Measurements from ENCODE around the gene BGN. TPM values are rescaled to one million over a fixed set of nuclear protein-coding genes. Genes with fewer than 3 reads are reported as not detected.
A peak's percentile ranks its signal among the peaks of the same experiment; 100 is the strongest.

BGN gene
- total and polyA plus RNA-seq, 2 experiments from 2014 or later = 0.87 to 1.8 TPM

DNA sequence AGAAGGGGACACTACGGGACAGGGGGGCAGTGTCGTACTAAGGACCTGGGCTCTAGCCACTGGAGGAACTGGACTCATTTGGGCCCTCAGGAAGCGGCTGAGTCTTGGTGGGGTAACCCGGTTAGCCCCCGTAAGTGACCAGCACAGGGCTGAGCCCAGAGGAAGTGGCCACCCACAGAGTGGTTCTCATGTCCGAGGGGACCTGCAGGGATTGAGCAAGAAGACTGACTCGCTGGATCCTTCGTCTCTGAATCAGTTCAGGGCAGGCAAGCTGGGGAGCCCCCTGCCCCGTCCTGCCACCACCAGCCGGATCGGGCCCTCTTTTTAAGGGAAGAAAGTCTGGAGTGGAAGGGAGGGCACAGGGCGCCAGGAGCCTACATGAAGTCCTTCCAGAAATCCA is 719 bp upstream of the BGN start (continued):
- TF ChIP-seq, protein P1, sequence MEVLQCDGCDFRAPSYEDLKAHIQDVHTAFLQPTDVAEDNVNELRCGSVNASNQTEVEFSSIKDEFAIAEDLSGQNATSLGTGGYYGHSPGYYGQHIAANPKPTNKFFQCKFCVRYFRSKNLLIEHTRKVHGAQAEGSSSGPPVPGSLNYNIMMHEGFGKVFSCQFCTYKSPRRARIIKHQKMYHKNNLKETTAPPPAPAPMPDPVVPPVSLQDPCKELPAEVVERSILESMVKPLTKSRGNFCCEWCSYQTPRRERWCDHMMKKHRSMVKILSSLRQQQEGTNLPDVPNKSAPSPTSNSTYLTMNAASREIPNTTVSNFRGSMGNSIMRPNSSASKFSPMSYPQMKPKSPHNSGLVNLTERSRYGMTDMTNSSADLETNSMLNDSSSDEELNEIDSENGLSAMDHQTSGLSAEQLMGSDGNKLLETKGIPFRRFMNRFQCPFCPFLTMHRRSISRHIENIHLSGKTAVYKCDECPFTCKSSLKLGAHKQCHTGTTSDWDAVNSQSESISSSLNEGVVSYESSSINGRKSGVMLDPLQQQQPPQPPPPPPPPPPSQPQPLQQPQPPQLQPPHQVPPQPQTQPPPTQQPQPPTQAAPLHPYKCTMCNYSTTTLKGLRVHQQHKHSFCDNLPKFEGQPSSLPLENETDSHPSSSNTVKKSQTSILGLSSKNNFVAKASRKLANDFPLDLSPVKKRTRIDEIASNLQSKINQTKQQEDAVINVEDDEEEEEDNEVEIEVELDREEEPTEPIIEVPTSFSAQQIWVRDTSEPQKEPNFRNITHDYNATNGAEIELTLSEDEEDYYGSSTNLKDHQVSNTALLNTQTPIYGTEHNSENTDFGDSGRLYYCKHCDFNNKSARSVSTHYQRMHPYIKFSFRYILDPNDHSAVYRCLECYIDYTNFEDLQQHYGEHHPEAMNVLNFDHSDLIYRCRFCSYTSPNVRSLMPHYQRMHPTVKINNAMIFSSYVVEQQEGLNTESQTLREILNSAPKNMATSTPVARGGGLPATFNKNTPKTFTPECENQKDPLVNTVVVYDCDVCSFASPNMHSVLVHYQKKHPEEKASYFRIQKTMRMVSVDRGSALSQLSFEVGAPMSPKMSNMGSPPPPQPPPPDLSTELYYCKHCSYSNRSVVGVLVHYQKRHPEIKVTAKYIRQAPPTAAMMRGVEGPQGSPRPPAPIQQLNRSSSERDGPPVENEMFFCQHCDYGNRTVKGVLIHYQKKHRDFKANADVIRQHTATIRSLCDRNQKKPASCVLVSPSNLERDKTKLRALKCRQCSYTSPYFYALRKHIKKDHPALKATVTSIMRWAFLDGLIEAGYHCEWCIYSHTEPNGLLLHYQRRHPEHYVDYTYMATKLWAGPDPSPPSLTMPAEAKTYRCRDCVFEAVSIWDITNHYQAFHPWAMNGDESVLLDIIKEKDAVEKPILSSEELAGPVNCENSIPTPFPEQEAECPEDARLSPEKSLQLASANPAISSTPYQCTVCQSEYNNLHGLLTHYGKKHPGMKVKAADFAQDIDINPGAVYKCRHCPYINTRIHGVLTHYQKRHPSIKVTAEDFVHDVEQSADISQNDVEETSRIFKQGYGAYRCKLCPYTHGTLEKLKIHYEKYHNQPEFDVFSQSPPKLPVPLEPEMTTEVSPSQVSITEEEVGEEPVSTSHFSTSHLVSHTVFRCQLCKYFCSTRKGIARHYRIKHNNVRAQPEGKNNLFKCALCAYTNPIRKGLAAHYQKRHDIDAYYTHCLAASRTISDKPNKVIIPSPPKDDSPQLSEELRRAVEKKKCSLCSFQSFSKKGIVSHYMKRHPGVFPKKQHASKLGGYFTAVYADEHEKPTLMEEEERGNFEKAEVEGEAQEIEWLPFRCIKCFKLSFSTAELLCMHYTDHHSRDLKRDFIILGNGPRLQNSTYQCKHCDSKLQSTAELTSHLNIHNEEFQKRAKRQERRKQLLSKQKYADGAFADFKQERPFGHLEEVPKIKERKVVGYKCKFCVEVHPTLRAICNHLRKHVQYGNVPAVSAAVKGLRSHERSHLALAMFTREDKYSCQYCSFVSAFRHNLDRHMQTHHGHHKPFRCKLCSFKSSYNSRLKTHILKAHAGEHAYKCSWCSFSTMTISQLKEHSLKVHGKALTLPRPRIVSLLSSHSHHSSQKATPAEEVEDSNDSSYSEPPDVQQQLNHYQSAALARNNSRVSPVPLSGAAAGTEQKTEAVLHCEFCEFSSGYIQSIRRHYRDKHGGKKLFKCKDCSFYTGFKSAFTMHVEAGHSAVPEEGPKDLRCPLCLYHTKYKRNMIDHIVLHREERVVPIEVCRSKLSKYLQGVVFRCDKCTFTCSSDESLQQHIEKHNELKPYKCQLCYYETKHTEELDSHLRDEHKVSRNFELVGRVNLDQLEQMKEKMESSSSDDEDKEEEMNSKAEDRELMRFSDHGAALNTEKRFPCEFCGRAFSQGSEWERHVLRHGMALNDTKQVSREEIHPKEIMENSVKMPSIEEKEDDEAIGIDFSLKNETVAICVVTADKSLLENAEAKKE (CRISPR knock-in tag; IDR thresholded peaks at IDR 0.05) = no peak
- TF ChIP-seq STAT1 (IDR thresholded peaks at IDR 0.05; ENCODE audit: unreplicated experiment) = no peak
- TF ChIP-seq EZH2 (IDR thresholded peaks at IDR 0.05; ENCODE audit: low read depth, unreplicated experiment) = no peak
- TF ChIP-seq, protein P2, sequence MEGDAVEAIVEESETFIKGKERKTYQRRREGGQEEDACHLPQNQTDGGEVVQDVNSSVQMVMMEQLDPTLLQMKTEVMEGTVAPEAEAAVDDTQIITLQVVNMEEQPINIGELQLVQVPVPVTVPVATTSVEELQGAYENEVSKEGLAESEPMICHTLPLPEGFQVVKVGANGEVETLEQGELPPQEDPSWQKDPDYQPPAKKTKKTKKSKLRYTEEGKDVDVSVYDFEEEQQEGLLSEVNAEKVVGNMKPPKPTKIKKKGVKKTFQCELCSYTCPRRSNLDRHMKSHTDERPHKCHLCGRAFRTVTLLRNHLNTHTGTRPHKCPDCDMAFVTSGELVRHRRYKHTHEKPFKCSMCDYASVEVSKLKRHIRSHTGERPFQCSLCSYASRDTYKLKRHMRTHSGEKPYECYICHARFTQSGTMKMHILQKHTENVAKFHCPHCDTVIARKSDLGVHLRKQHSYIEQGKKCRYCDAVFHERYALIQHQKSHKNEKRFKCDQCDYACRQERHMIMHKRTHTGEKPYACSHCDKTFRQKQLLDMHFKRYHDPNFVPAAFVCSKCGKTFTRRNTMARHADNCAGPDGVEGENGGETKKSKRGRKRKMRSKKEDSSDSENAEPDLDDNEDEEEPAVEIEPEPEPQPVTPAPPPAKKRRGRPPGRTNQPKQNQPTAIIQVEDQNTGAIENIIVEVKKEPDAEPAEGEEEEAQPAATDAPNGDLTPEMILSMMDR (conservative IDR thresholded peaks at IDR 0.05; ENCODE audit: low read depth in 2 of 2) = no peak
- no peak for TF ChIP-seq EZH2phosphoT487 (IDR thresholded peaks at IDR 0.05; ENCODE audit: unreplicated experiment)
- no peak for TF ChIP-seq NANOG (IDR thresholded peaks at IDR 0.05; ENCODE audit: borderline replicate concordance)
- TF ChIP-seq JUNB (IDR thresholded peaks at IDR 0.05; ENCODE audit: unreplicated experiment) = no peak

DNA sequence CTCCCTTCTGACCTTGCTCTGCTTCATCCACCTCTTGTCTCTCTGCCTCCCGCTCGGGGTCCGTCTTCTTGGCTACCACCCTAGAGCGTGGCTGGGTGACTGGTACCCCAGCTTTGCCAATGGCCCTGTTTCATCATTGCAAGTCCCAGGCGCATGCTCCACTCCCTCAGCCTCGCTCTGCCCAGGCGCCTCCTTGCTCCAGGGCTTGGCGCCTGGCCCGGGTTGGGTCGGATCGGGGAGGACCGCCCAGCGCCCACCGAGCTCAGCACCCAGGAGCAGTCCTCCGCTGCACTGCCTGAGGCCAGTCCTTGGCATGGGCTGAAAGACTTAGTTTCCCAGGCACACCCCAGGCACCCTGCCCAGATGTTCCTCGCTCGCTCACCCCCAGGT is 577 bp downstream of the BGN start:
- Histone ChIP-seq H4K20me1 (replicated peaks; ENCODE audit: insufficient read depth) (no peaks in the 10 kb centered on the region), H3K4me3 (0 out of 2 replicates have a peak overlapping the region, but pooled peaks have one; percentile 38), H3K4me2 (peak overlapping the region; percentile 66; the same call in 1 of the 2 replicates), H3K79me2 (replicated peaks; ENCODE audit: insufficient read depth) (no peaks in the 10 kb centered on the region), H3K36me3 (ENCODE audit: insufficient read depth) (no peaks in the 10 kb centered on the region), H3K4me1 (ENCODE audit: insufficient read depth) (no peaks in the 10 kb centered on the region), H3K27ac (ENCODE audit: low read depth) (no peak overlapping the region), H2AFZ (no peak overlapping the region), H3F3A (replicated peaks; ENCODE audit: low read depth) (no peaks in the 10 kb centered on the region), H3K27me3 (ENCODE audit: insufficient read depth) (no peaks in the 10 kb centered on the region), H3K9me2 (ENCODE audit: insufficient read depth) (no peaks in the 10 kb centered on the region)
- H3K27me3 Mint-ChIP-seq (ENCODE audit: insufficient read depth, low read depth, poor library complexity) = peaks cover 2% of the 10 kb centered on the region
- H3K36me3 Mint-ChIP-seq (ENCODE audit: low read depth) = no peaks in the 10 kb centered on the region
- peak overlapping the region; percentile 54 for H3K4me3 Mint-ChIP-seq
- no peaks in the 10 kb centered on the region for H3K9me3 Mint-ChIP-seq
- DNase-seq (ENCODE audit: low spot score) = no peak
- no peak overlapping the region for H3K27ac Mint-ChIP-seq
- ATAC-seq = peak; percentile 12
- H3K4me1 Mint-ChIP-seq = peaks cover 5% of the 10 kb centered on the region
- TF ChIP-seq, protein P2 (conservative IDR thresholded peaks at IDR 0.05; ENCODE audit: low read depth in 2 of 2) = no peak
- TF ChIP-seq ZNF331 (CRISPR knock-in tag; IDR thresholded peaks at IDR 0.05; ENCODE audit: low read depth) = no peak

All from GM23338 (cell line).